ENCODE measurements around the gene APBB1IP.

DNA sequence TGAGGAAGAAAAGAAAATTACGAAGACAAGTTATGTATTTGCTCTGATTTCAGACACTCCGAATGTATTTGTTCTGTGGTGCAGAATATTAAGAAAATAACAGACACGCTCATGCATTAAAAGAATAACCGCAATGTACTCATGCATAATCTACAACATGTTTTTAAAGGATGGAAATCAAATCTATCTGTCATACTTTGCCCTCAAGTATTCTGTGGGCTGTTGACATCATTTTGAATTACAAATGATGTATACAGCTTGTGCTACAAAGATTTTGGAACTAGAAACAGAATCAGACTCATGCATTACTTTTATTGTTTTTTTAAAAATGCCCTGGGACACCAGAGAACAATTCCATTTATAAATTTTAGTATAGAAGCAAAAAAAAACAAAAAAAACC is 69.9 kb downstream of the APBB1IP start:
- TF ChIP-seq ZNF596 (tag by site-specific recombination; IDR thresholded peaks at IDR 0.05) (no peak), CTCF (tag by site-specific recombination; IDR thresholded peaks at IDR 0.05) (no peak), ZNF239 (tag by site-specific recombination; IDR thresholded peaks at IDR 0.05) (no peak), ZBTB17 (tag by site-specific recombination; IDR thresholded peaks at IDR 0.05) (no peak), ZBTB1 (tag by site-specific recombination; IDR thresholded peaks at IDR 0.05) (no peak), ZSCAN18 (tag by site-specific recombination; IDR thresholded peaks at IDR 0.05) (no peak), ZNF121 (tag by site-specific recombination; IDR thresholded peaks at IDR 0.05) (no peak), ZNF280C (tag by site-specific recombination; IDR thresholded peaks at IDR 0.05) (no peak), KLF9 (tag by site-specific recombination; IDR thresholded peaks at IDR 0.05; ENCODE audit: low read depth) (no peak), HOXA7 (CRISPR knock-in tag; IDR thresholded peaks at IDR 0.05; ENCODE audit: borderline replicate concordance) (no peak)
- TF ChIP-seq, protein P1, sequence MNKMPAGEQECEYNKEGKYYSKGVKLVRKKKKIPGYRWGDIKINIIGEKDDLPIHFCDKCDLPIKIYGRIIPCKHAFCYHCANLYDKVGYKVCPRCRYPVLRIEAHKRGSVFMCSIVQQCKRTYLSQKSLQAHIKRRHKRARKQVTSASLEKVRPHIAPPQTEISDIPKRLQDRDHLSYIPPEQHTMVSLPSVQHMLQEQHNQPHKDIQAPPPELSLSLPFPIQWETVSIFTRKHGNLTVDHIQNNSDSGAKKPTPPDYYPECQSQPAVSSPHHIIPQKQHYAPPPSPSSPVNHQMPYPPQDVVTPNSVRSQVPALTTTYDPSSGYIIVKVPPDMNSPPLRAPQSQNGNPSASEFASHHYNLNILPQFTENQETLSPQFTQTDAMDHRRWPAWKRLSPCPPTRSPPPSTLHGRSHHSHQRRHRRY (tag by site-specific recombination; IDR thresholded peaks at IDR 0.05), result no peak
- TF ChIP-seq, protein P2, sequence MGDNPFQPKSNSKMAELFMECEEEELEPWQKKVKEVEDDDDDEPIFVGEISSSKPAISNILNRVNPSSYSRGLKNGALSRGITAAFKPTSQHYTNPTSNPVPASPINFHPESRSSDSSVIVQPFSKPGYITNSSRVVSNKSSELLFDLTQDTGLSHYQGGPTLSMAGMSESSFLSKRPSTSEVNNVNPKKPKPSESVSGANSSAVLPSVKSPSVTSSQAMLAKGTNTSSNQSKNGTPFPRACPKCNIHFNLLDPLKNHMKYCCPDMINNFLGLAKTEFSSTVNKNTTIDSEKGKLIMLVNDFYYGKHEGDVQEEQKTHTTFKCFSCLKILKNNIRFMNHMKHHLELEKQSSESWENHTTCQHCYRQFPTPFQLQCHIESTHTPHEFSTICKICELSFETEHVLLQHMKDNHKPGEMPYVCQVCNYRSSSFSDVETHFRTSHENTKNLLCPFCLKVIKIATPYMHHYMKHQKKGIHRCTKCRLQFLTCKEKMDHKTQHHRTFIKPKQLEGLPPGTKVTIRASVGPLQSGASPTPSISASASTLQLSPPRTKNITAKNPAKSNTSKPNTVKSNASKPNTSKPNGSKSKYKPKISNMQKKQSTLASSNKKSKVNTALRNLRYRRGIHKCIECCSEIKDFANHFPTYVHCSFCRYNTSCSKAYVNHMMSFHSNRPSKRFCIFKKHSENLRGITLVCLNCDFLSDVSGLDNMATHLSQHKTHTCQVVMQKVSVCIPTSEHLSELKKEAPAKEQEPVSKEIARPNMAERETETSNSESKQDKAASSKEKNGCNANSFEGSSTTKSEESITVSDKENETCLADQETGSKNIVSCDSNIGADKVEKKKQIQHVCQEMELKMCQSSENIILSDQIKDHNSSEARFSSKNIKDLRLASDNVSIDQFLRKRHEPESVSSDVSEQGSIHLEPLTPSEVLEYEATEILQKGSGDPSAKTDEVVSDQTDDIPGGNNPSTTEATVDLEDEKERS (tag by site-specific recombination; IDR thresholded peaks at IDR 0.05), result no peak

Measured in HEK293 (cell line).